ENCODE results near the gene COA1. TPM values are rescaled to one million over a fixed set of nuclear protein-coding genes. Genes with fewer than 3 reads are reported as not detected.

The COA1 gene
- total and polyA plus RNA-seq, 9 of the 15 experiments (the other 6 are each of a cell fraction or from before 2014, with no cell fraction given) = 98.9 to 463 (median 181) TPM

DNA sequence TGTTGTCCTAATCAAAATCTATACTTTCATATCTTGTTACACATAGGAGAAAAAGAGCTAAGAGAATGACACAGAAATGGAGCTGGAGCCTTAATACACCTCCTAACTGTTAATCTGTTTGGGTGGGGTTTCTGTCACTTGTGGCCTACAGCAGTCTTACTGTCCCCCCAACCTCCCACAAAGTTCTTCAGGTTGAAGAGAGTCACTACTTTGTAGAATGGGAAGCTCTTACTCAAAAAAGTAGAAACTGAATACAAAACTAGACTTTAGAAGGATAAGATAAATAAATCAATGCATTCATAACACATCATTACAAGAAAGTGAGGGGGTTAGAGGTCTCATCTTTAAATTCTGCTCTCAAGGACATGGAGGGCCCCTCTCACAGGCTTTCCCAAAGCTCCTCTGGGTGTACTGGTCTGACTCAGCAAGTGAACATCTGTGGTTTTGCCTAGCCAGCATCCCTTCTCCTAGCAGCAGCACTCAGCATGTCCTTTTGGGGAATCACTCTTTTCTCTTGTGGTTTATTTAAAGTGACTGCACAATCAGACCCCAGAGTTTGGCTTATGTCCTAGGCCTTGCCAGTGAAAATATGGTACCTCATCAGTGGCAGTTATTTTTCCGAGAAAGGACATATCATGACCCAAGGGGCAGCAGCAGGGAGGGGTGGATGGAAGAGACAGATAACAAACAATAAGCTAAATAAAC is 27.2 kb upstream of the COA1 start (continued):
- TF ChIP-seq, protein P1, sequence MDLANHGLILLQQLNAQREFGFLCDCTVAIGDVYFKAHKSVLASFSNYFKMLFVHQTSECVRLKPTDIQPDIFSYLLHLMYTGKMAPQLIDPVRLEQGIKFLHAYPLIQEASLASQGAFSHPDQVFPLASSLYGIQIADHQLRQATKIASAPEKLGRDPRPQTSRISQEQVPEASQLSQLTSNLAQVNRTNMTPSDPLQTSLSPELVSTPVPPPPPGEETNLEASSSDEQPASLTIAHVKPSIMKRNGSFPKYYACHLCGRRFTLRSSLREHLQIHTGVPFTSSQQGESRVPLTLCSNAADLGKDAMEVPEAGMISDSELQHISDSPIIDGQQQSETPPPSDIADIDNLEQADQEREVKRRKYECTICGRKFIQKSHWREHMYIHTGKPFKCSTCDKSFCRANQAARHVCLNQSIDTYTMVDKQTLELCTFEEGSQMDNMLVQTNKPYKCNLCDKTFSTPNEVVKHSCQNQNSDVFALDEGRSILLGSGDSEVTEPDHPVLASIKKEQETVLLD (IDR thresholded peaks at IDR 0.05) = no peak
- TF ChIP-seq CBX3 (IDR thresholded peaks at IDR 0.05; ENCODE audit: borderline replicate concordance in 1 of 2, low read length in 2 of 2) (no peak), ZFP1 (CRISPR knock-in tag; IDR thresholded peaks at IDR 0.05) (no peak), RB1 (IDR thresholded peaks at IDR 0.05; ENCODE audit: low read depth) (no peak), SNIP1 (IDR thresholded peaks at IDR 0.05; ENCODE audit: low read depth) (no peak), BRCA1 (IDR thresholded peaks at IDR 0.05) (no peak), BRCA1 (CRISPR knock-in tag; IDR thresholded peaks at IDR 0.05) (no peak), SUPT5H (IDR thresholded peaks at IDR 0.05) (no peak), FOS (IDR thresholded peaks at IDR 0.05; ENCODE audit: extremely low read depth, insufficient read length) (no peak), RBM22 (IDR thresholded peaks at IDR 0.05; ENCODE audit: low read depth, low read length, poor library complexity, severe bottlenecking) (no peak), DIDO1 (tag; IDR thresholded peaks at IDR 0.05; ENCODE audit: low read depth) (no peak), TAF9B (IDR thresholded peaks at IDR 0.05; ENCODE audit: partially characterized antibody) (no peak), TGIF2 (CRISPR knock-in tag; IDR thresholded peaks at IDR 0.05) (no peak), LEF1 (IDR thresholded peaks at IDR 0.05) (peak; percentile 53; the same call in 1 of the 2 replicates)
- TF ChIP-seq, protein P2, sequence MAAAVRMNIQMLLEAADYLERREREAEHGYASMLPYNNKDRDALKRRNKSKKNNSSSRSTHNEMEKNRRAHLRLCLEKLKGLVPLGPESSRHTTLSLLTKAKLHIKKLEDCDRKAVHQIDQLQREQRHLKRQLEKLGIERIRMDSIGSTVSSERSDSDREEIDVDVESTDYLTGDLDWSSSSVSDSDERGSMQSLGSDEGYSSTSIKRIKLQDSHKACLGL (CRISPR knock-in tag; IDR thresholded peaks at IDR 0.05; ENCODE audit: borderline replicate concordance, poor library complexity, severe bottlenecking) = no peak
- TF ChIP-seq, protein P3, sequence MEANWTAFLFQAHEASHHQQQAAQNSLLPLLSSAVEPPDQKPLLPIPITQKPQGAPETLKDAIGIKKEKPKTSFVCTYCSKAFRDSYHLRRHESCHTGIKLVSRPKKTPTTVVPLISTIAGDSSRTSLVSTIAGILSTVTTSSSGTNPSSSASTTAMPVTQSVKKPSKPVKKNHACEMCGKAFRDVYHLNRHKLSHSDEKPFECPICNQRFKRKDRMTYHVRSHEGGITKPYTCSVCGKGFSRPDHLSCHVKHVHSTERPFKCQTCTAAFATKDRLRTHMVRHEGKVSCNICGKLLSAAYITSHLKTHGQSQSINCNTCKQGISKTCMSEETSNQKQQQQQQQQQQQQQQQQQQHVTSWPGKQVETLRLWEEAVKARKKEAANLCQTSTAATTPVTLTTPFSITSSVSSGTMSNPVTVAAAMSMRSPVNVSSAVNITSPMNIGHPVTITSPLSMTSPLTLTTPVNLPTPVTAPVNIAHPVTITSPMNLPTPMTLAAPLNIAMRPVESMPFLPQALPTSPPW (CRISPR knock-in tag; IDR thresholded peaks at IDR 0.05) = peak; percentile 66; the same call in 1 of the 2 replicates
